ENCODE data around the gene TBC1D20.

Gene TBC1D20

DNA sequence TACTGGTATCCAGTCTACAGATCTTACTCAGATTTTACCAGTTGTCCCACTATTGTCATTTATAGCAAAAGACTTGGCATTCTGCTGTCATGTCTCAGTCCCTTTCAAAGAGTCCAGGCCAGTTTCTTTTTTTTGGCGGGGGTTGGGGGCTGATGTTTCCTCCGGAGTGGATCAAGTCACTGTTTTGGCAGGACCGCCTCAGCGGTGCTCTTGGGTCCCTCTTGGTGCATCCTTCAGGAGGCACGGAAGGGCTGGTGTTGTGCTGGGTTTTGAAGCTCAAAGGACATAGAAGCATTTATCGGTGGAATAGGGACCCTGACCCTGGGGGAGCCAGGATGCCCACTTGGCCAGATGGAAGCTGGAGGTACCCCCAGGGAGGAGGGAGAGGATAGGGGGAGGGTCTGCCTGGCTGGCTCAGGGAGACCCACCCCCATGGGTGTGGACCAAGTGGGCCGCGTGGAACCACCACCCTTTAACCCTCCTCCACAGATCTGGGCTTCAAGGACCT, 43.4 kb downstream of the TBC1D20 start:
- no peak for DNase-seq

GRCh38 chr20:417801-418342, 44.5 kb downstream of the TBC1D20 start:
- DNase-seq = no peak

DNA sequence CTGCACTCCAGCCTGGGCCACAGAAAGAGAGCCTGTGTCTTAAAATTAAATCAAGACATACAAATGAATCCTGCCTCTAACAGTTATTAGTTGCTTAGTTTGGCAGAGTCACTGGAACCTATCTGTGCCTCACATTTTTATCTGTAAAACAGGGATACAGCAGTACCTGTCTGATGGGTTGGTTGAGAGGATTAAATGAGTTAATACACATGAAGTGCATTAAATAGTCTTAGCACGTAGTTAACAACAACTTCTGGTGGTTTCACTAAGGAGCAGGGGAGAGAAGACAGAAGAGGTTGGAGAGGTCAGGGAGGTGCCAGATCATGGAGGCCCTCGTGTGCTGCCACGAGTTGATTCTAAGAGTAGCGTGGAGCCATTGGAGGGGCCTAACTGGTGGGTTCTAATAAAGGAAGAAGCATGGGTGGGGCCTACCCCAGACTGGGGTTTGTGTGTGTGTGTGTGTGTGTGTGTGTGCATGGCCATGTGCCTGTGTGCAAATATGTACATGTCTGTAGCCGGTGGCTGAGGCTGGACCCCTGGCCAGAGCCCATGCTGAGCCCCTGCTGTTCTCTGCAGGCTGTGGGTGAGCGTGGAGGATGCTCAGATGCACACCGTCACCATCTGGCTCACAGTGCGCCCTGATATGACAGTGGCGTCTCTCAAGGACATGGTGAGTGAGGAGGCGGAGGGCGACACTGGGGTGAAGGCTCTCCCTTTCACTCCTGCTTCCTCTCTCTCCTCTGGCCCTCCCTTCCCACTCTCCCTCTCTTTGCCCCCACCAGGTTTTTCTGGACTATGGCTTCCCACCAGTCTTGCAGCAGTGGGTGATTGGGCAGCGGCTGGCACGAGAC, 45.2 kb downstream of the TBC1D20 start:
- DNase-seq = no peak

DNA sequence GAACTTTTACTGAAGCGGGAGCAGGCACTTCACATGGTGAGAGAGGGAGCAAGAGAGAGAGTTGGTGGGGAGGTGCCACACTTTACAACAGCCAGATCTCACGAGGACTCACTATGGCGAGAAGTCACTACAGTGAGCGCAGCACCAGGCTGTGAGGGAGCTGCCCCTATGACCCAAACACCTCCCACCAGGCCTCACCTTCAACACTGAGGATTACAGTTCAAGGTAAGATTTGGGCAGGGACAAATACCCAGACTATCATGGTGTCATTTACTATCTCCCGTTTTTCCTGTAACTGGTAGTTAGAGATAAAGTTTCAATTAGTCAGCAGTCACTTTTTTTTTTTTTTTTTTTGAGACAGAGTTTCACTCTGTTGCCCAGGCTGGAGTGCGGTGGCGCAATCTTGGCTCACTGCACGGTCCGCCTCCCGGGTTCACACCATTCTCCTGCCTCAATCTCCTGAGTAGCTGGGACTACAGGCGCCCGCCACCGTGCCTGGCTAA, 46.5 kb downstream of the TBC1D20 start:
- no peak for DNase-seq

DNA sequence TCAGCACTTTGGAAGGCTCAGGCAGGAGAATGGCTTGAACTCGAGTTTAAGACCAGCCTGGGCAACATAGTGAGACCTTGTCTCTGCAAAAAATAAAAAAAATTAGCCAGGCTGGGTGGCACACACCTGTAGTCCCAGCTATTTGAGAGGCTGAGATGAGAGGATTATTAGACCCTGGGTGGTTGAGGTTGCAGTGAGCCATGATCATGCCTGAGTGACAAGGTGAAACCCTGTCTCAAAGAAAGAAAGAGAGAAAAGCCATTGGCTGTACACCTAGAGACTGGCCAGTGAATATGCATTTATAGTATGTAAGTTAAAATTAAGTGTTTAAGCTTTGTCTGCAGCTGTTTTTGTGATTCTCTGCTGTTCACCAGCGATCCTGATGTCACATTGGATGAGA, 48.2 kb downstream of the TBC1D20 start:
- DNase-seq = no peak

GRCh38 chr20:412081-412480, 50.3 kb downstream of the TBC1D20 start:
- DNase-seq = no peak

- no peak for DNase-seq
These were observed 52.4 kb downstream of the TBC1D20 start for GRCh38 chr20:409697-410559.

DNA sequence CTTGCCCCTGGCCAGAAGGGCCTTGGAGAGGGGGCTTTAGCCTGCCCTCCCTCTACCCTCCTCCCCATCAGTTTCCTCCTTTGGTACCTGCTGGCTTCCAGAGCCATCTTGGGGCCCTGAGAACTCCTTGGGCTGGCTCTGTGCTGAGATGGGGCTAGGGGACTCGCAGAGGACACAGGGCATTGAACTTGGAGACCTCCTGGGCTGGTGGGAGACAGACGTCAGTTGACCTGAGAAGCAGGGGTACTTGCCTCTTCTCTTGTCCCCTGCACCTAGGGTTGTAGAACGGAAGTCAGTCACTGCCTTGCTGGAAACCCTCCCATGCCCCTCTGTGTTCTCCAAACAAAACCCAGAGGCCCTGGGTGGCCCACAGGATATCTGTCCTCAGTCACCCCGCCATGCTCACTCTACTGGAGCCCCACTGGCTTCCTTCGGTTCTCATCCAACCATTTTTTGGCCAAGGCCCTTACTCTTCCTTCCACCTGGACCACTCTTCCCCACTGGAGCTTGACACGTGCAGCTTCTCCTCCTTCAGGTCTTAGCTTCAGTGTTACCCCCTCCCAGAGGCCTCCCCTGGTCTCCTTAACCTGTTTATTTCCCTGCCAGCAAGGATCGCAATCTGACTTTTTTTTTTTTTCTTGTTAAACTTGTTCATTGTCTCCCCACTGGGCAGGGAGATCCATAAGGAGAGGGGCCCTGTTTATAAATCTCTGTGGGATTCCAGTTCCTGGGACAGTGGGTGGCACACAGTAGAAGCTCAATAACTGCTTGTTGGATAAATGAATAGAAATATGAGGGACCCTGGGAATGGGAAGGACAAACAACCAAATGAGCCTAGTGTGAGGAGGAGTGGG, 53.3 kb downstream of the TBC1D20 start:
- DNase-seq = peak in 1 of 2 donors; percentile 19

- peak; percentile 87 to 89 for DNase-seq
These were observed 54.1 kb downstream of the TBC1D20 start, which contains the start of gene RBCK1 for GRCh38 chr20:407953-408842. Gene RBCK1, plus strand, starts transcription at chr20:408299. Its CDS starts 459 bp downstream, at chr20:408758.

DNA sequence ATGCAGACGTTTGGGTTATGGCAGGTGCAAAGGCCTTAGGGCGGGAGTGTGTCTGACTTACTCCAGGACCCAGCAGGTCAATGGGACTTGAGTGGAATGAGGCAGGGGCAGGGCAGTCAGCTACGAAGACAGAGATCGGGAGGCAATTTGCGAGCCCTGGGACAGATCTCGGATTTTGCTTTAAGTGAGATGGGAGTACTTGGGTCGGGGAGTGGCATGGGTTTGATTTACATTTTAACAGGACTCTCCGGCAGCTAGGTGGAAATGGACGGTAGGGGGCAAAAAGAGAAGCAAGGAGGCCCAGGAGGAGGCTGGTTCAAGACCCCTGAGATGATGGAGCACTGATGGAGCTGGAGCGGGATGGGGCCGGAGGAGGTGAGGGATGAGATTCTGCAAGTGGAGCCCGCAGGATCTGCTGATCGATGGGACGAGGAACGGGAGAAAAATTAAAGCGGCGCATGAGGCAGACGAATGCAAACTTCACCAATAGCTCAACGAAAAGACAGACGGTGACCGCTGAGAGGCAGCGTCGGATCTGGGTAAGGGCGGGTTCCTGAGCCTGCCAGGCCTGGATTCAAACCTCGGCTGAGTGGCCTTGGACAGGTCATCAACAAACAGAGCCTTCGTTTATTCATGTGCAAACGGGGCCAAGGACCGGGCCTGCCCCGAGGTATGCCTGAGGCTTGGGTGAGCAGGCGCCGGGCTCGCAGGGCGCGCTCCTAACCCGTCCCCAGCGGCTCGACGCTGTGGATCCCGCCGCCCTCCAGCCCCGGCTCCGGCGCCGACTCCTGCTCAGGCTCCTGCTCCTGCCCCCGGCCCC, 55.0 kb downstream of the TBC1D20 start:
- peak; percentile 49 to 71 for DNase-seq

DNA sequence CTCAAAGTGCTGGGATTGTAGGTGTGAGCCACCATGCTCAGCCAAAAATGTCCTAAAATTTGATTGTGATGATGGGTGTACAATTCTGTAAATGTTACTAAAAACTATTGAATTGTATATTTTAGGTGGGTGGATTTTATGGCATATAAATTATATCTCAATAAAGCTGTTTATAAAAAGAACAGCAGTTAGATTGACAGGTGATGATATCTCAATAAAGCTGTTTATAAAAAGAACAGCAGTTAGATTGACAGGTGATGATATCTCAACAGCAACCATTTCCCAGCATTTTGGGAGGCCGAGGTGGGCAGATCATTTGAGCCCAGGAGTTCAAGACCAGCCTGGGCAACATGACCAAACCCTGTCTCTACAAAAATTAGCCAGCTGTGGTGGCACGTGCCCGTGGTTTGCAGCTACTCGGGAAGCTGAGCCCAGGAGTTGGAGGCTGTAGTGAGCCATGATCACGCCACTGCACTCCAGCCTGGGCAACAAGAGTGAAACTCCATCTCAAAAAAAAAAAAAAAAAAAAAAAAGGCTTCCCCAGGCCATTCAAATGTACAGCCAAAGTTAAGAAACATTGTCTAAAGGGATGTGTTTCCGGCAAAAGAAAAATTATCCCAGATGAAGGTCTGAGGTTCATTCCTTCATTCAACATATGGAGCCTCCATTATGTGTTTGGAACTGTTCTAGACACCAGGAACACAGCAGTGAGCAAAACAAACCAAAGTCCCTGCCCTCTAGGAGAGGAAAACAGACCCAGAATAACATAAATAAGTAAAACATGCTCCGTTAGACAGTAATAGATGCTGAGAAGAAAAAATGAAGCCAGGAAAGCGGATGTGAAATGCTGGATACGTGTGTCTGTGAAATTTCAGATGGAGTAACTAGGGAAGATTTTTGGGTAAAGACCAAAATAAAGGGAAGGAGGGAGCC, 55.9 kb downstream of the TBC1D20 start:
- DNase-seq = no peak

DNA sequence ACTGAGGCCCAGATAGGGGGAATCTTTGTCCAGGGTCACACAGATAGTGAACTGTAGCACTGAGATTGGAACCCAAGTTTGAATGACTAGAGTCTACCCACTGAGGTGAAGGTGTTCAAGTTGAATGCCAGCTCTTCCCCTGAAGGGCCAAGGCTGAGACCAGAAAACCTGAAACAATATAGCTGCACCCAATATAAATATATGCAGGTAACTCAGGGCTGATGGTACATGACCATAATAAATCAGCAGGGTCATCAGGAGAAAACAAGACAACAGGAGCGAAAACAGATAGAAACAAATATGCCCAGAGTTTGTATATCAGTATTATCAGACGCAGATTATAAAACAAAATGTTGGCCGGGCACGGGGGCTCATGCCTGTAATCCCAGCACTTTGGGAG, 58.2 kb downstream of the TBC1D20 start:
- no peak for DNase-seq

DNA sequence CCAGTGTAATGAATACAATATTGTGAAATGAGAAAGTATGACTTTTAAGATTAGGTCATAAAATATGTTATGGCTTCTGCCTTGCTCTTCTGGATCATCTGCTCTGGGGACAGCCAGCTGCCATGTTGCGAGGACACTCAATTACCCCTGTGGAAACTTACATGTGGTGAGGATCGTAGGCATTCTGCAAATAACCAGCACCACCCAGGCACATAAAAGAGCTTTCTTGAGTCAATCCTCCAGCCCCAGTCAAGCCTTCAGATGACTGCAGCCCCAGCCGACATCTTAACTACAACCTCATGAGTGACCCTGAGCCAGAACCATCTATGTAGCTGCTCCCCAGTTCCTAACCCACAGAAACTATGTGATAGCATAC, 58.8 kb downstream of the TBC1D20 start:
- no peak for DNase-seq

GRCh38 chr20:402898-403581, 59.3 kb downstream of the TBC1D20 start:
- DNase-seq = no peak

- no peak for DNase-seq
These were observed 59.8 kb downstream of the TBC1D20 start for GRCh38 chr20:402496-402885.

GRCh38 chr20:401682-402495, 60.4 kb downstream of the TBC1D20 start:
- no peak for DNase-seq

DNA sequence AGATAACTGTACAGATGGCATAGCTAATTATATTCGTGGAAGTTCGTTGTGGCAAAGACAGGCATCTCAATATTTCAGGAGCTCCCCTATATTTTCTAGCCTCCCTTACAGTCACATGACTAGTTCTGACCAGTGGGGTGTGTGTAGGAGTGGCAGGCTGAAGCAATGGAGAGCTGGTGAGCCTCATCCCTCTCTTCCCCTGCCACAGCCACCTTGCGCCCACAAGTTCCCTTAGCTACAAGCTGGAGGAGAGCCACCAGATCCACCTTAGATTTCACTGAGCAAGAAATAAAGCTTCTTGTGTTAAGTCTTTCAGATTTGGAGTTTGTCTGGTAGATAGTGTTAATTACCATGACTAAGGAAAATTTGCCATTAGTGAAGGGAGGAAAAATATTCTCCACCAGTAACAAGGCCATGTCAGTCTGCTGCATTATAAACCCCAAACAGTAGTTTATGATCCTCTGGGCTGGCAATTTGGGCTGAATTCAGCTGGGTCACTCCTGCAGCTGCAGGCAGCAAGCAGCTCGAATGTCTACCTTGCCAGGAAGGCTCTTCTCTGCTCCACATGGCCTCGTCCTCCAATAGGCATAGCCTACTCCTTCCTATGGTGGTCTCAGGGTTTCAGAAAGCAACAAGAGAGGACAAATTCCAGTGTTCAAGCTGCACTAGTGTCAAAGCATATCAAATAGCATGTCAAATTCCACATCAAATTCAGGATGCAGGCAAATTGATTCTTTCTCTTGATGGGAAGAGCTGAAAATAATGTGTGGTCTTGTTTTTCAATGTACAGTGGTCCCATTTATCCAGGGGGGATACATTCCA, 61.7 kb downstream of the TBC1D20 start:
- DNase-seq = no peak
